ENCODE data around the gene FGD3.

- TF ChIP-seq, protein P1, sequence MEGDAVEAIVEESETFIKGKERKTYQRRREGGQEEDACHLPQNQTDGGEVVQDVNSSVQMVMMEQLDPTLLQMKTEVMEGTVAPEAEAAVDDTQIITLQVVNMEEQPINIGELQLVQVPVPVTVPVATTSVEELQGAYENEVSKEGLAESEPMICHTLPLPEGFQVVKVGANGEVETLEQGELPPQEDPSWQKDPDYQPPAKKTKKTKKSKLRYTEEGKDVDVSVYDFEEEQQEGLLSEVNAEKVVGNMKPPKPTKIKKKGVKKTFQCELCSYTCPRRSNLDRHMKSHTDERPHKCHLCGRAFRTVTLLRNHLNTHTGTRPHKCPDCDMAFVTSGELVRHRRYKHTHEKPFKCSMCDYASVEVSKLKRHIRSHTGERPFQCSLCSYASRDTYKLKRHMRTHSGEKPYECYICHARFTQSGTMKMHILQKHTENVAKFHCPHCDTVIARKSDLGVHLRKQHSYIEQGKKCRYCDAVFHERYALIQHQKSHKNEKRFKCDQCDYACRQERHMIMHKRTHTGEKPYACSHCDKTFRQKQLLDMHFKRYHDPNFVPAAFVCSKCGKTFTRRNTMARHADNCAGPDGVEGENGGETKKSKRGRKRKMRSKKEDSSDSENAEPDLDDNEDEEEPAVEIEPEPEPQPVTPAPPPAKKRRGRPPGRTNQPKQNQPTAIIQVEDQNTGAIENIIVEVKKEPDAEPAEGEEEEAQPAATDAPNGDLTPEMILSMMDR (IDR thresholded peaks at IDR 0.05), result no peak
- no peak for TF ChIP-seq POLR2A (IDR thresholded peaks at IDR 0.05)
These were observed 86.2 kb downstream of the FGD3 start for GRCh38 chr9:93033531-93033930.

Measured in right lobe of liver (tissue), 4 donors.